ENCODE results near the gene SEMA3B.
"Not testable (repeated sequence)": the region's sequence is repeated elsewhere in the genome, so short reads cannot be mapped to it uniquely, and the experiment has no call there.

SEMA3B gene

DNA sequence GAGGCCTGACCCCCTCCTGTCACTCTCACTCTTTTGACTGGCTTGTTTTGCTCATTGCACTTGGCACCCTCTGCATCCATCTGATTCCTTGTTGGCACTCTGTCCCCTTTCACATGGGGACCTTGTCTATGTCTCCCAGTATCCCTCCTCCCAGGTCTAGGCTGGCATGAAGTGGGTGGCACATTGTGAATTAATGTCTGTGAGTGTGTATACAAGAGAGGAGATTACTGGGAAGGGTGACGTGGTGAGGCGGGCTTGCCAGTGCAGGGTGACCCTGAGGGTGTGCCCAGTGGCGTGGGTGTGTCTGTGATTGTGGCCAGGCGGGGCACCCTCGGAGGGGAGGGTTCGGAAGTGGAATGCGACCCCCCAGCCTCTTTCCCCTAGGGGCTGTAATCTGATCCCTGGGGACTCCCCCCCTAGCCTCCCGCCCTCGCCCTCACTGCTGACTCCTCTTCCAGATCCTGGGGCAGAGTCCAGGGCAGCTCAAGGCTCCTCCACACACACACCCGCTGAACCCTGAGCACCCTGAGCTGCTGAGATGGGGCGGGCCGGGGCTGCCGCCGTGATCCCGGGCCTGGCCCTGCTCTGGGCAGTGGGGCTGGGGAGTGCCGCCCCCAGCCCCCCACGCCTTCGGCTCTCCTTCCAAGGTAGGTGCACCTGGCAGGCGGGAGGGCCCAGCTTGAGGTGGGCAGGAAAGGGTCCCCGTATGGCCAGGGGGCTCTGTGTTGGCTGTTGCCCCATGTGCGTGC, at the start of gene SEMA3B:
TSS of gene SEMA3B (plus strand) at position 445 of the 749 bp plus-strand sequence. CDS start at position 539, 94 bp downstream.
- Mint-ChIP-seq H3K4me3 (no peak within 1 kb of the TSS), H3K4me1 (ENCODE audit: low read depth) (peaks cover 9% of the 10 kb centered on the region), H3K36me3 (ENCODE audit: low read depth) (no peaks in the 10 kb centered on the region), H3K27me3 (ENCODE audit: low read depth) (peaks cover 18% of the 10 kb centered on the region), H3K27ac (no peak within 1 kb of the TSS), H3K9me3 (no peaks in the 10 kb centered on the region)

DNA sequence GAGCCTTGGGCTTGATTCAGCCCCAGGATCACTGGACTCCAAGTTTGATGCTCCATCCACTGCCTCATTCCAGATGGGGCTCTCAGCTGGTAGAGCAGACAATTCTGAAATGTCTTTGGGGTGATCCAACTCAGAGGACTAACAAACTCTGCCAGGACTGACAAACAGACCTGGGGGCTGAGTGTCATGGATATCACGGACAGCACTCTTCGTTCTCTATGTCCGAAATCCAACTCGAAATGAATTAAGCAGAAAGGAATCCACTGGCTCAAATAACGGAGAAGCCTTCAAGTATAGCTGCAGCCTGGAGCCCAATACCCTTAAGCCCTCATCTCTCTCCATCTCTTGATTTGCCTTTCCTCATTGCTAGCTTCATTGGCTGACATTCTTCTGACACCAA, 49.7 kb upstream of the SEMA3B start:
- Mint-ChIP-seq H3K36me3 (ENCODE audit: low read depth) (no peaks in the 10 kb centered on the region), H3K4me3 (no peak overlapping the region), H3K4me1 (ENCODE audit: low read depth) (no peaks in the 10 kb centered on the region), H3K27me3 (ENCODE audit: low read depth) (peaks cover 8% of the 10 kb centered on the region), H3K9me3 (no peaks in the 10 kb centered on the region), H3K27ac (no peak overlapping the region)

DNA sequence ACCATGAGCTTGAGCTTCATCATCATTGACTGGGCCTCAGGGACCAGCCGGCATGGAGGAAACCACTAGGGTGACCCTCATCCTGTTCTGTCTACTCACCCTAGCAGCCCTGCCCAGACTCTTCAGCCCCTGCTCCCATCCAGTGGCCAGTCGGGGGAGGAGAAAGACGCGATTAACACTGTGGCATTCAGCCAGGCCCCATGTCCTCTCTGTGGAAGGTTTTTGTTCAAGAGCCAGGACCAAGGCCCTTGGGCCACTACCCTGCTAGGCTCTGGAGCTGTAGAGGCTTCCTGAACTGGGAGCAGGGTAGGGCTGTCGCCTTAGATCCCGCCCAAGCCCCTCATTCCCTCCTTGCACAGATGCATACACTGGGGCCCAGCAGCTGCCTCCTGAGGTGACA, 48.8 kb upstream of the SEMA3B start:
- Mint-ChIP-seq H3K27ac (no peak overlapping the region), H3K9me3 (no peaks in the 10 kb centered on the region), H3K36me3 (ENCODE audit: low read depth) (no peaks in the 10 kb centered on the region), H3K4me1 (ENCODE audit: low read depth) (no peaks in the 10 kb centered on the region), H3K27me3 (ENCODE audit: low read depth) (peaks cover 12% of the 10 kb centered on the region), H3K4me3 (no peak overlapping the region)

DNA sequence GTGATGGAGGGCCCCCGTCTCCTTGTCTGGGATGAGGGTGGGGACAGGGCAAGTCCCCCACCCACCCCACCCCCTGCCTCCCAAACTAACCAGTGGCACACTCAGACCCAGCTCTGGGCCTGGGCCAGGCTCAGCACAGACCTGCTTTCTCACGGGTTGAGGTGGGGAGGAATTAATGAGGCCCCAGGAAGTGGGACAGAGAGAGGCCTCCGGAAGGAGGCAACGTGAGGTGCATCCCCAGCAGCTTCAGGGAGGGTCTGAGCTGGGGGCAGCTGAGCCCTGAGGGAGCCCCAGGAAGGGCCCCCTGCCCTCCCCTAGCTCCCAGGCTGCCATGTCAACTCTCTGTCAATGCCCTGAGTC, 47.9 kb upstream of the SEMA3B start:
- no peak overlapping the region for H3K27ac Mint-ChIP-seq
- H3K4me1 Mint-ChIP-seq (ENCODE audit: low read depth), result peaks cover 5% of the 10 kb centered on the region
- H3K36me3 Mint-ChIP-seq (ENCODE audit: low read depth), result no peaks in the 10 kb centered on the region
- no peak overlapping the region for H3K4me3 Mint-ChIP-seq
- H3K27me3 Mint-ChIP-seq (ENCODE audit: low read depth), result peaks cover 15% of the 10 kb centered on the region
- H3K9me3 Mint-ChIP-seq, result no peaks in the 10 kb centered on the region

DNA sequence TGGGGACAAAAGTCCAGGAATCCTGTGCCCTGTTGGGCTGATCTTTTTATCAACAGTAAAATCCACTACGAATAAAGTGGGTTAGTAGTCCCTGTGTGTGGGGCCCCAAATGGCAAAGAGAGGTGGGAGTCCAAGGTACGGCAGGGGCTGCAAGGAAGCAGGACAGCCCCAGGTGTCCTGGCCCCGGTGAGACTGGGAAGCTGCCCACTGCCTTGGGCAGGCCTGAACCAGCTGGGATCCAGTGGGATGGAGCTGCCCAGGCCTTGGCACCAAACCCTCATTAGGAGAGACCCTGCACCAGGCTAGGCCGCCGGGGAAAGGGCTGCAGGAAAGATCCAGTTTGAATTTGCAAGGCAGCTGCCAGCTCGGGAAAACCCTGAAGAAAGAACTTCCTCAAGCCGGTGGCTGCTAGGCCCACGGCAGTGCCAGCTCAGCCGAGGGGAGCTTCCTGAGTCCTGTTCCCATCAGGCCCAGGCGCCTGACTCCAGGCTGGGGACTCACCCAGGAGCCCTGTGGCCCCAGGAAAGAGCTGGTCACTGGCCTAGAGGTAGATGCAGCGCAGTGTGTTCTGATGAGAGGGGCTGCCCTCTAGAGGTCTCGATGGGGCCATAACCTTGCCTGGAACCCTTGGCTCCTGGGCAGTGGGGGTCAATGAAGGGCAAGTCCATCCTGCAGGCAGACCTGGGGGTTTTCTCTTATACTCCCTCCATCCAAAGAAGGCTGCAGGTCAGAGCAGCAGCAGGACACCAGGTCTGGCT, 47.4 kb upstream of the SEMA3B start:
- H3K4me1 Mint-ChIP-seq (ENCODE audit: low read depth), result peaks cover 7% of the 10 kb centered on the region
- peaks cover 15% of the 10 kb centered on the region for H3K27me3 Mint-ChIP-seq (ENCODE audit: low read depth)
- no peak overlapping the region for H3K4me3 Mint-ChIP-seq
- no peaks in the 10 kb centered on the region for H3K36me3 Mint-ChIP-seq (ENCODE audit: low read depth)
- H3K27ac Mint-ChIP-seq, result no peak overlapping the region
- no peaks in the 10 kb centered on the region for H3K9me3 Mint-ChIP-seq

DNA sequence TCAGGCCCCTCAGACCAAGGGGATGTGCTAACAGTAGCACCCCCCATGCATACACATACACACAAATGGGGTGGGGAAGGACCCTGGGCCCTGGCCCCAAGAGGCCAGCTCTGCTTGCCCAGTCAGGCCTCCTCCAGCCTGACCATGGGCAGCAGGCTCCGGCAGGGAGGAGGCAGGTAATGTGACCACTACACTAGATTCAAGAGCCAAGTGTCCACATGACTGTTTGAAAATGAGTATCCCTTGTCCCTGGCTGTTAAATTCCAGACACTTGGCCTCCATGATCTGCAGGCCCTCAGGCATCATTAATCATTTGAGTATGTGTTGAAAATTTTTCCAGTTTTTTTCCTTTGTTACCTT, 46.8 kb upstream of the SEMA3B start:
- peaks cover 11% of the 10 kb centered on the region for H3K4me1 Mint-ChIP-seq (ENCODE audit: low read depth)
- no peaks in the 10 kb centered on the region for H3K36me3 Mint-ChIP-seq (ENCODE audit: low read depth)
- no peak overlapping the region for H3K4me3 Mint-ChIP-seq

DNA sequence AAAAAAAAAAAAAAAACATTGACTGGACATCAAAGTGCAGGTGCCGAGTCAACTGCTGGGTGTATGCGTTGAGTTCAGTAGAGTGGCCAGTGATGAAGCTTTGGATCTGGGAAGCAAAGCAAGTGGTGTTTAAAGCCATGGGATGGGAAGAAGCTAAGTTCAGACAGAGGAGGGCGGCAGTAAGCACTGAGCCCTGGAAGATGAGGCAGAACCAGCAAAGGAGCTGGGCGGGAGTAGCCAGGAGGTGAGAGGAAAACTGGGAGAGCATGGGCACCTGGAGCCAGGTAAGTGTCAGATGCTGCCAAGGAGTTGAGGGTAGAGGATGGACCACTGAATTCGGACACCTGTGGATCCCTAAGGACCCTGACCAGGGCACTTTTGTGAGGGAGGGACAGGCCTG, 44.3 kb upstream of the SEMA3B start:
- no peak overlapping the region for H3K27ac Mint-ChIP-seq
- H3K4me1 Mint-ChIP-seq (ENCODE audit: low read depth), result peaks cover 21% of the 10 kb centered on the region
- H3K36me3 Mint-ChIP-seq (ENCODE audit: low read depth), result no peaks in the 10 kb centered on the region
- peaks cover 12% of the 10 kb centered on the region for H3K27me3 Mint-ChIP-seq (ENCODE audit: low read depth)
- no peaks in the 10 kb centered on the region for H3K9me3 Mint-ChIP-seq
- no peak overlapping the region for H3K4me3 Mint-ChIP-seq

More for the DNA sequence above, 46.8 kb upstream of the SEMA3B start:
- no peak overlapping the region for H3K27ac Mint-ChIP-seq
- H3K27me3 Mint-ChIP-seq (ENCODE audit: low read depth), result peaks cover 15% of the 10 kb centered on the region
- H3K9me3 Mint-ChIP-seq, result no peaks in the 10 kb centered on the region

DNA sequence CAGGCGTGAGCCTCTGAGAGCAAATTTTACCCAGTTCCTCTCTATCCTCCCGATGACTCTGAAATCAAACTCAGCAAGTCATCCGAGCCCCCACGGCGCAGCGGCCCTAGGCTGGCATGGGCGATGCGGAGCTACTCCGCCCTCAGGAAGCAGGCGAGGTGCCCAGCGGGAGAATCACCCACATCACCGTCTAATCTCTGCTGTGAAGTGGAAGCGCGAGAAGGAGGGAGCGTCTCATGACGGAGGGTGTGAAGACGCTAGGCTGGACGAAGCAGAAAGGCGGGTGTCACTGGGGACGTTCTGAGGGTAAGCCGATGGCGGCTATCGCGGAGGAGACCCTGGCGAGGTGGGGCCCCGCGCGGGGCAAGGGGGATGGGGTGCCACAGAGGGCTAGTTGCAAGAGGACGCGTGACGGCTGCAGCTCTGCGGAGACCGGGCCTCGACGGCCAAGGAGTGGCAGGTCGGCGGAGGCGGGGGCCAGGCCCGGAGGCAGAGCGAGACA, 42.0 kb upstream of the SEMA3B start:
- peak overlapping the region; percentile 92 for H3K27ac Mint-ChIP-seq
- H3K4me1 Mint-ChIP-seq (ENCODE audit: low read depth), result peaks cover 23% of the 10 kb centered on the region
- H3K27me3 Mint-ChIP-seq (ENCODE audit: low read depth), result peaks cover 12% of the 10 kb centered on the region
- no peaks in the 10 kb centered on the region for H3K9me3 Mint-ChIP-seq
- H3K36me3 Mint-ChIP-seq (ENCODE audit: low read depth), result no peaks in the 10 kb centered on the region
- H3K4me3 Mint-ChIP-seq, result peak overlapping the region; percentile 97

DNA sequence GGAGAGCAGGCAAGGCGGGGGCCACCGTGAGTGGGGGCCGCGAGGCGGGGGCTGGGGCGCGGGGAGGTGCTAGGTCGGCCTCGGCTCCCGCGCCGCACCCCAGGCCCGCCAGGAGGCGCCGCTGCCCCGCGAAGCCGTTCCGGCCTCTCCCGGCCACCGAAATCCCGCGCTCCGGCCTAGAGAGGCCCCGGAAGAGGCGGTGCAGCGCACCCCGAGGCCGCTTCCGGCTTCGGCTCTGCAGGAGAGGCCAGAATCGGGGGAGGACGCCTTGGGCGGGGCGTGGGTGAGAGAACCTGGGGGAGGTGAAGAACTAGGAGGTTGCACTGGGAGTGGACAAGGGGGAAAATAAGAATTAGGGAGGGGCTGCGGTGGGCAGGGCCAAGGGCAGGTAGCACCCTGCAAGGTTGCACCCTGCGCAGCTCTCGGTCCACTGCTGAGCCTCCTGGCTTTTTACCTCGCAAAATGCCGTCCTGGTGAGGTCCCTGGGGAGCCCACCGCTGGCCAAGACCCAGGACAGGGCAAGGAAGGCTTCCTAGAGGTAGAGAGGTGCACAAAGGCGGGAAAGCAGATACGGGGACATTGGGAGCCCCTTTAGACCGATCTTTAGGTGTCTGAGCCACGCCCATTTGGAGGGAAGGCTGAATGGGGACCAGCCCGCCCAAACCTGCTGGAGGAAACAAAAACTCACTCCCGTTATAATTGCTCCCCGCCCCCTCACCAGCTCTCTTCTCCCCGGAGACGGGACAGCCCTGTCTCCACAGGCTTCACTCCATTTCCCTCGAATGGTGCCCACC, 41.4 kb upstream of the SEMA3B start:
- Mint-ChIP-seq H3K27ac (peak overlapping the region; percentile 92), H3K4me3 (peak overlapping the region; percentile 97), H3K9me3 (no peaks in the 10 kb centered on the region), H3K27me3 (ENCODE audit: low read depth) (peaks cover 12% of the 10 kb centered on the region), H3K4me1 (ENCODE audit: low read depth) (peaks cover 23% of the 10 kb centered on the region), H3K36me3 (ENCODE audit: low read depth) (no peaks in the 10 kb centered on the region)

DNA sequence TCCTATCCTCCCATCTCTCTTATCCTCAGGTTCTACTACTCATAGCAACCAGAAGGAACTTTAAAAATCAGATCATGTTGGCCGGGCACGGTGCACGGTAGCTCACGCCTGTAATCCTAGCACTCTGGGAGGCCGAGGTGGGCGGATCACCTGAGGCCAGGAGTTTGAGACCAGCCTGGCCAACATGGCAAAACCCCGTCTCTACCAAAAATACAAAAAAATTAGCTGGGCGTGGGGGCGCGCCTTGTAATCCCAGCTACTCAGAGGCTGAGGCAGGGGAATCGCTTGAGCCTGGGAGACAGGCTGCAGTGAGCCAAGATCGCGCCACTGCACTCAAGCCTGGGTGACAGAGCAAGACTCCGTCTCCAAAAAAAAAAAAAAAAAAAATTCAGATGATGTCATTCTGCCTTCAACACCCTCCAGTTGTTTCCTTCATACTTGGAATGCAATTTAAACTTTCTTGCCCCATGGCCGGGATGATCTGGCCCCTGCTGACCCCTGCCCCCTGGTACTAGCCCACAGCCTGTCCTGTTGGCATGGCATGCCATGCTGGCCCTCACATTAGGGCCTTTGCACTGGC, 40.7 kb upstream of the SEMA3B start:
- H3K36me3 Mint-ChIP-seq (ENCODE audit: low read depth); H3K9me3 Mint-ChIP-seq: not testable (repeated sequence)
- Mint-ChIP-seq H3K4me1 (ENCODE audit: low read depth) (peaks cover 23% of the 10 kb centered on the region), H3K27ac (peak overlapping the region; percentile 91), H3K4me3 (peak overlapping the region; percentile 96), H3K27me3 (ENCODE audit: low read depth) (peaks cover 12% of the 10 kb centered on the region)

DNA sequence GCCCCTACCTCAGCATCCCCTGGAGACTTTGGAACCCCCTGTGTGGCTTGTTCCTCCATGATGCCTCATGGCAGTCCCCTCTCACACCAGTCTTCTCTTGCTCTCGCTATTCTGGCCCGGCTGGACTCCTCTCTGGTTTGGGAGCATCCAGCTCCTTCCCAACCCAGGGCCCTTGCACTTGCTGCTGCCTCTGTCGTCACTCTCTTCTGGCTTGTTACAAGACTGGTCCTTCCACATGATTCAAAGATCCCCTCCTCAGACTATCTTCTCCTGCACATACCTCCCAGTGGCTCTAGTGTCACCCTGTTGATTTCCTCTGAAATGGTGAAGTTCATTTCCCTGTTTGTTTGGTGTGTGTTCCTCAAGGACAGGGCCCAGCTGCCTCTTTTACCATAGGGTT, 39.5 kb upstream of the SEMA3B start:
- Mint-ChIP-seq H3K9me3 (no peaks in the 10 kb centered on the region), H3K4me1 (ENCODE audit: low read depth) (peaks cover 26% of the 10 kb centered on the region), H3K27me3 (ENCODE audit: low read depth) (peaks cover 7% of the 10 kb centered on the region), H3K36me3 (ENCODE audit: low read depth) (no peaks in the 10 kb centered on the region), H3K27ac (no peak overlapping the region), H3K4me3 (peak overlapping the region; percentile 27)

DNA sequence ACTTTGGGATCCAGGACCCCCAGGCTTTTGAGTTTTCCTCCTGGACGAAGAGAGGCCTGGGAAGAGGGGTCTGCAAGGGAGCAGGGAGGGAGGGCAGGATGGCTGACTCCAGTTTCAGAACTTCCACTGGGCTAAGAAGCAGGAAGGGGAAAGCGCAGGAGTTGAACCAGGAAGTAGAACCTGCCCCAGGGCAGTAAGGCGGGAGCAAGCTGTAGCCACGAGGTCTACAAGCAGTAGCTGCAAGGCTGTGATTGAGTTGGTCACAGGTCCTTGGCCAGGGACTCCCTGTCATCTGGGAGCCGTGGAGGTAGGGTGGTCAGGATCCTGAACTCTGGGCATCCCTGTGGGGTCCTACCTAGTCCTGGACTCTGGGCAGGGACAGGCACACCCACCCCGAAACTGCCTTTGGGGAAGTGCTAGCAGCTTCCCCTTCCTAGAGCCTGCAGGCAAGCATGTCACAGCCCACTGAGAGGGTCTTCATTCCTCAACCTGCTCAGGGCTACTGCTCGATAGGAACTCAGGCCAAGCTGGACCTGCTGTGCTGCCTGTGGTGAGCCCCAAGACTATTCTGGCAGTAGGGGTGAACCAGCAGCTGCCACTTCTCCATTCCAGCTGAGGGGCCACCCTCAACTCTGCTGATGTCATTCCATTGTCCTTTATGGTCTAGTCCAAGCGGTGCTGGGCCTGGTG, 38.7 kb upstream of the SEMA3B start:
- Mint-ChIP-seq H3K4me1 (ENCODE audit: low read depth) (peaks cover 26% of the 10 kb centered on the region), H3K36me3 (ENCODE audit: low read depth) (no peaks in the 10 kb centered on the region), H3K9me3 (no peaks in the 10 kb centered on the region)

DNA sequence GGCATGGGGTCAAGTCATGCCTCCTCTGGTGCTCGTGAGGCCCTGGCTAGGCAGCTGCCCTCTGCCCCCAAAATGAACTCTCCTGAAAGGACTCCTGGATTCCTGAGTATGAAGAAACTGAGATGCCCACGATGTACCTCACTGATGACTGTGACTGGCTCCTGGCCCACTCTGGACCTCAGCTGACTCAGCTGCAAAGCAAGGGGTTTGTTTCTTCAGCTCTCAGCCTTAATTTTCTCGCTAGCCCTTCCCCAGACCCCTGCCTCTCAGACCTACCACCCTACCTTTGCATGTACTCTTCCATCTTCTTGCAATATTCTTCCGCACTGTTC, 38.2 kb upstream of the SEMA3B start:
- no peak overlapping the region for H3K27ac Mint-ChIP-seq
- no peaks in the 10 kb centered on the region for H3K36me3 Mint-ChIP-seq (ENCODE audit: low read depth)
- H3K27me3 Mint-ChIP-seq (ENCODE audit: low read depth), result peaks cover 3% of the 10 kb centered on the region
- no peak overlapping the region for H3K4me3 Mint-ChIP-seq
- peaks cover 27% of the 10 kb centered on the region for H3K4me1 Mint-ChIP-seq (ENCODE audit: low read depth)
- no peaks in the 10 kb centered on the region for H3K9me3 Mint-ChIP-seq

More for the DNA sequence above, 38.7 kb upstream of the SEMA3B start:
- no peak overlapping the region for H3K27ac Mint-ChIP-seq
- no peak overlapping the region for H3K4me3 Mint-ChIP-seq
- peaks cover 3% of the 10 kb centered on the region for H3K27me3 Mint-ChIP-seq (ENCODE audit: low read depth)

DNA sequence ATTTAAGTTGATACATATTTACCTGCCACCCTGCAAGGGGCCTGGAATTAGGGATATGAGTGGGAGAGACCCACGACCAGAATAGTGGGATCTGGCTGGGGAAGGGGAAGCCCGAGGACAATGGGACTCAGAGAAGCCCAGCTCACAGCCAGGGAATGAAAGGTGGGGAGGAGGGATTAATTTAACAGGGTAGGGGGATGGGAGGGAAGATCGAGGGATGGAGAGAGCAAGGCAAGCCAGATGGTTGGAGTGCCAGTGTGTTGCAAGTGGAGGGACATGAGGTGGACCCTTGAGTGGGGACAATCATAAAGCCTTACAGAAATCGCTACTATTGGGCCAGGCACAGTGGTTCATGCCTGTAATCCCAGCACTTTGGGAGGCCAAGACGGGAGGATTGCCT, 37.4 kb upstream of the SEMA3B start:
- H3K36me3 Mint-ChIP-seq (ENCODE audit: low read depth), result no peaks in the 10 kb centered on the region
- H3K27me3 Mint-ChIP-seq (ENCODE audit: low read depth), result no peaks in the 10 kb centered on the region
- H3K27ac Mint-ChIP-seq, result no peak overlapping the region
- H3K4me1 Mint-ChIP-seq (ENCODE audit: low read depth), result peaks cover 23% of the 10 kb centered on the region
- H3K4me3 Mint-ChIP-seq, result no peak overlapping the region
- H3K9me3 Mint-ChIP-seq, result no peaks in the 10 kb centered on the region
